Measurements from ENCODE around the gene ZFYVE28.

Gene ZFYVE28

GRCh38 chr4:2300431-2301224, 117.8 kb downstream of the ZFYVE28 start:
- DNase-seq = no peak

GRCh38 chr4:2299794-2300193, 118.7 kb downstream of the ZFYVE28 start:
- no peak for DNase-seq

- DNase-seq = no peak
Measured at GRCh38 chr4:2298532-2298991, 119.9 kb downstream of the ZFYVE28 start.

GRCh38 chr4:2297606-2298531, 120.6 kb downstream of the ZFYVE28 start:
- no peak for DNase-seq

- no peak for DNase-seq
Measured at GRCh38 chr4:2296631-2297601, 121.5 kb downstream of the ZFYVE28 start.

GRCh38 chr4:2295900-2296442, 122.5 kb downstream of the ZFYVE28 start:
- DNase-seq = no peak

- no peak for DNase-seq
Measured at GRCh38 chr4:2295500-2295899, 122.9 kb downstream of the ZFYVE28 start.

GRCh38 chr4:2292646-2293108, 125.8 kb downstream of the ZFYVE28 start:
- DNase-seq = no peak

- no peak for DNase-seq
Measured at GRCh38 chr4:2291705-2292645, 126.5 kb downstream of the ZFYVE28 start.

GRCh38 chr4:2290974-2291704, 127.3 kb downstream of the ZFYVE28 start:
- DNase-seq = no peak

- DNase-seq = no peak
Measured at GRCh38 chr4:2290488-2290887, 128.0 kb downstream of the ZFYVE28 start.

- no peak for DNase-seq
Measured at GRCh38 chr4:2289955-2290333, 128.5 kb downstream of the ZFYVE28 start.

GRCh38 chr4:2289311-2289954, 129.0 kb downstream of the ZFYVE28 start:
- DNase-seq = no peak

- DNase-seq = no peak
Measured at GRCh38 chr4:2288051-2288541, 130.3 kb downstream of the ZFYVE28 start.

GRCh38 chr4:2287594-2287915, 130.9 kb downstream of the ZFYVE28 start:
- no peak for DNase-seq

GRCh38 chr4:2286904-2287593, 131.4 kb downstream of the ZFYVE28 start:
- no peak for DNase-seq

- DNase-seq = no peak
Measured at GRCh38 chr4:2285613-2286381, 132.6 kb downstream of the ZFYVE28 start.

- DNase-seq = no peak
Measured at GRCh38 chr4:2284934-2285612, 133.4 kb downstream of the ZFYVE28 start.

All from hematopoietic multipotent progenitor cell treated with erythropoietin and hydrocortisone succinate and interleukin-3 and kit ligand, for 8 days (in vitro differentiated cells).